ENCODE data around the gene MEGF8.

DNA sequence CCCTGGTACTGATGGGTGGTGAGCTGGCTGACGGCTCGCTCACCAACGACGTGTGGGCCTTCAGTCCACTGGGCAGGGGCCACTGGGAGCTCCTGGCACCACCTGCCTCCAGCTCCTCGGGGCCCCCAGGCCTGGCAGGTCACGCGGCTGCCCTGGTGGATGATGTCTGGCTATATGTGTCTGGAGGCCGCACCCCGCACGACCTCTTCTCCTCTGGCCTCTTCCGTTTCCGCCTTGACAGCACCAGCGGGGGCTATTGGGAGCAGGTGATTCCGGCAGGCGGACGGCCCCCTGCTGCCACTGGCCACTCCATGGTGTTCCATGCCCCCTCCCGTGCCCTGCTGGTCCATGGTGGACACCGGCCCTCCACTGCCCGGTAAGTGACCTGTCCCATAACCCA lies 10.5 kb downstream of the MEGF8 start:
- TF ChIP-seq CTCF (IDR thresholded peaks at IDR 0.05; ENCODE audit: extremely low read depth in 1 of 2, insufficient read depth in 1 of 2, low read depth in 1 of 2, low read length in 2 of 2) (no peak), POLR2A (IDR thresholded peaks at IDR 0.05; ENCODE audit: low read depth, low read length) (no peak), MAX (IDR thresholded peaks at IDR 0.05; ENCODE audit: insufficient read depth, insufficient read length) (no peak), EZH2 (IDR thresholded peaks at IDR 0.05; ENCODE audit: borderline replicate concordance, low read depth, low read length, severe bottlenecking) (no peak)

Data from endothelial cell of umbilical vein (primary cell).